ENCODE data around the gene ZNF107. TPM values are rescaled to one million over a fixed set of nuclear protein-coding genes. Genes with fewer than 3 reads are reported as not detected.
A peak's percentile ranks its signal among the peaks of the same experiment; 100 is the strongest.

The ZNF107 gene
- total and polyA plus RNA-seq, 2 of the 13 experiments (the other 11 are each of a cell fraction or from before 2014, with no cell fraction given) = 2.5 to 5.4 TPM

GRCh38 chr7:64665980-64666662 lies at the start of gene ZNF107 (continued):
- no peak for TF ChIP-seq RAD51 (IDR thresholded peaks at IDR 0.05; ENCODE audit: borderline replicate concordance)
- no peak; the same call in 1 of the 2 replicates for TF ChIP-seq ZMYM3 (CRISPR knock-in tag; IDR thresholded peaks at IDR 0.05)
- no peak for TF ChIP-seq ZNF430 (CRISPR knock-in tag; IDR thresholded peaks at IDR 0.05)
- TF ChIP-seq BATF2 (CRISPR knock-in tag; IDR thresholded peaks at IDR 0.05) = no peak
- TF ChIP-seq ARID3A (IDR thresholded peaks at IDR 0.05; ENCODE audit: low read depth, low read length) = no peak
- no peak for TF ChIP-seq FOXP1 (IDR thresholded peaks at IDR 0.05)
- TF ChIP-seq FOXP1 (CRISPR knock-in tag; IDR thresholded peaks at IDR 0.05) = no peak
- TF ChIP-seq ZSCAN21 (CRISPR knock-in tag; IDR thresholded peaks at IDR 0.05; ENCODE audit: borderline replicate concordance) = peak; percentile 26; the same call in 1 of the 2 replicates
- no peak for TF ChIP-seq ELF4 (CRISPR knock-in tag; IDR thresholded peaks at IDR 0.05; ENCODE audit: borderline replicate concordance)
- no peak for TF ChIP-seq SRSF9 (IDR thresholded peaks at IDR 0.05; ENCODE audit: borderline replicate concordance, insufficient read depth, low read depth, low read length, poor library complexity, severe bottlenecking)
- TF ChIP-seq KDM3A (CRISPR knock-in tag; IDR thresholded peaks at IDR 0.05; ENCODE audit: low read depth) = no peak
- TF ChIP-seq EZH2 (conservative IDR thresholded peaks at IDR 0.05; ENCODE audit: low read depth, low read length) = no peak
- peak; percentile 74 for TF ChIP-seq YY1 (IDR thresholded peaks at IDR 0.05; ENCODE audit: insufficient read depth, insufficient replicate concordance, low read depth, low read length)
- TF ChIP-seq NCOA5 (CRISPR knock-in tag; IDR thresholded peaks at IDR 0.05) = no peak
- TF ChIP-seq CCDC6 (CRISPR knock-in tag; IDR thresholded peaks at IDR 0.05) = 0 out of 2 replicates have a peak, but pooled peaks have one; percentile 68
- TF ChIP-seq JUNB (CRISPR knock-in tag; IDR thresholded peaks at IDR 0.05; ENCODE audit: borderline replicate concordance) = no peak
- no peak for TF ChIP-seq ZNF562 (CRISPR knock-in tag; IDR thresholded peaks at IDR 0.05; ENCODE audit: borderline replicate concordance)
- TF ChIP-seq KLF11 (CRISPR knock-in tag; IDR thresholded peaks at IDR 0.05) = no peak
- no peak; the same call in 1 of the 2 replicates for TF ChIP-seq E2F1 (CRISPR knock-in tag; IDR thresholded peaks at IDR 0.05)
- TF ChIP-seq ZUFSP (CRISPR knock-in tag; IDR thresholded peaks at IDR 0.05; ENCODE audit: borderline replicate concordance) = no peak
- no peak for TF ChIP-seq AKAP8 (CRISPR knock-in tag; IDR thresholded peaks at IDR 0.05)
- TF ChIP-seq CEBPG (CRISPR knock-in tag; IDR thresholded peaks at IDR 0.05) = no peak
